Fibroblast of lung (primary cell): ENCODE results near the gene CACNB4.

ENCODE experiments used
- CTCF ChIP-seq, 2 donors: IDR thresholded peaks in 1 of 2; conservative IDR thresholded peaks in 1 of 2; 1 replicate in 1 of 2; 2 replicates in 1 of 2; pipeline ENCODE4 v1.5.1; 2011 to 2012; ENCODE audit warnings: low read length in 2 of 2, control low read depth in 1 of 2, inconsistent platforms in 1 of 2, low read depth in 1 of 2, mild to moderate bottlenecking in 1 of 2
- EZH2 ChIP-seq: IDR thresholded peaks from 2 replicates; pipeline ENCODE4 v1.5.1; 2012; ENCODE audit warnings: low read length, control low read depth, mild to moderate bottlenecking; ENCODE audit errors: missing control alignments

DNA sequence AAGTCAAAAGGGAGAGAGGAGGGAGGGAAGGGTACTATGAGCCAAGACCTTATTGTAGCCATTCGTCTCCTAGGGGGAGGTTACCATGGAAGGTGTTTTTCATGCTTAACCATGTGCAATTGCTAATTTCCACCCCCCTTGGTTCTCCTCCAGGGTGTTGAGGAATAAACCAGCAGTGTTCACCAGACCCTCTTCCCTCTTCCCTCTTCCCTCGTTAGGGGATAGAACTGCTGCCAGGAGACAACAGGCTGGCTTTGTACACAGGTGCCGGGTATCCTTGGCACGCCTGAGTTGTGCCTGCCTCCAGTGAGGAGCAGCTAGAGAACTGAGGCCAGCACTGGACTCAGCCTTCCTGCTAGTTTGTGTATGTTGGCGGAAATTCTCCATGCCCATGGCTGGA lies 229.6 kb downstream of the CACNB4 start:
- TF ChIP-seq CTCF (conservative IDR thresholded peaks at IDR 0.05 in 1 of 2, IDR thresholded peaks at IDR 0.05 in 1 of 2; ENCODE audit: low read depth in 1 of 2, low read length in 2 of 2) (no peak), EZH2 (no peak)
